ENCODE results near the gene MBP. TPM values are rescaled to one million over a fixed set of nuclear protein-coding genes. Genes with fewer than 3 reads are reported as not detected.

Gene MBP
- total and polyA plus RNA-seq, 2 donors from 2014 or later: 15.1 to 61.2 TPM

DNA sequence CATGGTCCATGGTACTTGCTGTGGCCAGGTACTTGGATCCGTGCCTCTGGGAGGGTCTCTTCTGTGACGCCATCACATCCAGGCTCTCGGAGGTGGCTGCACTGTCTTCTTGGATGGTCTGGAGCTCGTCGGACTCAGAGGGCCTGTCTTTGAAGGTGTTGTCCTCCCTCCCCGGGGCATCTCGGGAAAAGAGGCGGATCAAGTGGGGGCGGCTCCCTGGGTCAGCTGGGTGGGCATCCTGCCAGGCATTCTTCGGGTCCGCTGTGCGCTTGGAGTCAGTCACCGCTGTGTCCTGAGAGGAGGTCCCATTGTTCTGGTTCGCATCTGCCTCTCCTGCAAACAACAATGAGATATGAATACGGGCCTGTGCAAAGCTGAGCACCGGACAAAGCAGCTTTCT lies 115.6 kb downstream of the MBP start:
- peak in 1 of 5 donors; percentile 69 for DNase-seq
- Histone ChIP-seq H3K27ac (ENCODE audit: low read depth in 2 of 2, low read length in 2 of 2) (no peak overlapping the region), H3K4me1 (ENCODE audit: control insufficient read depth in 2 of 3, insufficient read depth in 2 of 3, low read depth in 1 of 3, low read length in 3 of 3) (peaks cover 0 to 3% (median 0%) of the 10 kb centered on the region in 3 donors), H3K27me3 (ENCODE audit: control insufficient read depth, insufficient read depth, low read length) (no peaks in the 10 kb centered on the region), H3K9me3 (ENCODE audit: control insufficient read depth in 2 of 3, insufficient read depth in 1 of 3, low read length in 3 of 3) (no peaks in the 10 kb centered on the region), H3K9ac (ENCODE audit: low read length in 3 of 3) (no peak overlapping the region), H3K36me3 (ENCODE audit: control insufficient read depth in 2 of 3, insufficient read depth in 3 of 3, low read length in 3 of 3) (peaks cover 0 to 16% (median 12%) of the 10 kb centered on the region in 3 donors), H3K4me3 (ENCODE audit: low read length in 3 of 3) (no peak overlapping the region)
- intact Hi-C loops (cut with DNase I): no loop called here
- FAIRE-seq: no peak
- TF ChIP-seq, protein P1, sequence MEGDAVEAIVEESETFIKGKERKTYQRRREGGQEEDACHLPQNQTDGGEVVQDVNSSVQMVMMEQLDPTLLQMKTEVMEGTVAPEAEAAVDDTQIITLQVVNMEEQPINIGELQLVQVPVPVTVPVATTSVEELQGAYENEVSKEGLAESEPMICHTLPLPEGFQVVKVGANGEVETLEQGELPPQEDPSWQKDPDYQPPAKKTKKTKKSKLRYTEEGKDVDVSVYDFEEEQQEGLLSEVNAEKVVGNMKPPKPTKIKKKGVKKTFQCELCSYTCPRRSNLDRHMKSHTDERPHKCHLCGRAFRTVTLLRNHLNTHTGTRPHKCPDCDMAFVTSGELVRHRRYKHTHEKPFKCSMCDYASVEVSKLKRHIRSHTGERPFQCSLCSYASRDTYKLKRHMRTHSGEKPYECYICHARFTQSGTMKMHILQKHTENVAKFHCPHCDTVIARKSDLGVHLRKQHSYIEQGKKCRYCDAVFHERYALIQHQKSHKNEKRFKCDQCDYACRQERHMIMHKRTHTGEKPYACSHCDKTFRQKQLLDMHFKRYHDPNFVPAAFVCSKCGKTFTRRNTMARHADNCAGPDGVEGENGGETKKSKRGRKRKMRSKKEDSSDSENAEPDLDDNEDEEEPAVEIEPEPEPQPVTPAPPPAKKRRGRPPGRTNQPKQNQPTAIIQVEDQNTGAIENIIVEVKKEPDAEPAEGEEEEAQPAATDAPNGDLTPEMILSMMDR (IDR thresholded peaks at IDR 0.05; ENCODE audit: borderline replicate concordance, extremely low read depth, insufficient read depth): no peak

DNA sequence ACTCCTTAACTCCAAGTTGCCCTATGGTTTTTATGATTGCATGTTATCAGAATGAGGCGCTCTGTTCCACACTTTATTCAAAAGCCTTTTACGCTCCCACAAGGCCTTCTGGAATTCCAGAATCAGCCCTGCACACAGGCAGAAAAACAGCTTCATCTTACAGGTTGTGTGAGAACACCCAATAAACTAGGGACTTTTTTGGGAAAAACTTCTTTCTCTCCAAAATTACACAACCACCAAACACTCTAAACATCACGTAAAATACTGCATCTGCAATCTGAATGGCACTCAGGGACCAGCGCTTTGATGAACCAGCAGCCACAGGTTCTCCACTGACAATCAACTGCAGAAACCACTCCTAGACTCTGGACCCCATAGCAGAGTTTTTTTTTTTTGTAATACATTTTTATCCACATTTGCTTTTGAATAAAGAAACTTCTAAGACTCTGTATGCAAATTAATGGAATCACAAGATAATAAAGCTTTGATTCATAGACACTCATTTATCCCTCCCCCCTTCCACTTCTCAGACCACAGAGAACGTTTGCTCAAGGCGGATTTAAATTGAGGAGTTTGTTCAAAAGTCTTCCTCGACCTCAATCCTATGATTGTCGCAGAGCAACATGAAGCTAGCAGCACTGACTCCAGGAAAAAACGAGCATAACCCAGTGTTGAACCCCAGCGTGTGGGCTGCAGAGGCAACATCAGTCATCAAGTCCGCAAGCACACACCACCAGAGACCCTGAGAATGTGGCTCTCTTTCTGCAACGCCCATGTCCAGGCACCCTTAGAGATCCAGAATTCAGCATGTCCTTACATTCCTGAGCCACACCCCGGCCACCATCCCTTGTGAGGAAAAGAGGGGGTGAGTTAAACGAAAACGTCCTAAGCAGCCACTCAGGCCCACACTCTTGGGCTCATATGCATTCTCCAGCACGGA lies 116.5 kb downstream of the MBP start:
- Histone ChIP-seq H3K27ac (ENCODE audit: low read depth in 2 of 2, low read length in 2 of 2) (no peak overlapping the region), H3K27me3 (ENCODE audit: control insufficient read depth, insufficient read depth, low read length) (no peaks in the 10 kb centered on the region), H3K36me3 (ENCODE audit: control insufficient read depth in 2 of 3, insufficient read depth in 3 of 3, low read length in 3 of 3) (peaks cover 0 to 16% (median 12%) of the 10 kb centered on the region in 3 donors), H3K9ac (ENCODE audit: low read length in 3 of 3) (no peak overlapping the region), H3K4me3 (ENCODE audit: low read length in 3 of 3) (no peak overlapping the region), H3K9me3 (ENCODE audit: control insufficient read depth in 2 of 3, insufficient read depth in 1 of 3, low read length in 3 of 3) (no peaks in the 10 kb centered on the region), H3K4me1 (ENCODE audit: control insufficient read depth in 2 of 3, insufficient read depth in 2 of 3, low read depth in 1 of 3, low read length in 3 of 3) (peaks cover 0 to 3% (median 0%) of the 10 kb centered on the region in 3 donors)
- FAIRE-seq (no peak), DNase-seq (no peak)
- TF ChIP-seq, protein P1 (IDR thresholded peaks at IDR 0.05; ENCODE audit: borderline replicate concordance, extremely low read depth, insufficient read depth): no peak
- intact Hi-C loops (cut with DNase I): no loop called here

DNA sequence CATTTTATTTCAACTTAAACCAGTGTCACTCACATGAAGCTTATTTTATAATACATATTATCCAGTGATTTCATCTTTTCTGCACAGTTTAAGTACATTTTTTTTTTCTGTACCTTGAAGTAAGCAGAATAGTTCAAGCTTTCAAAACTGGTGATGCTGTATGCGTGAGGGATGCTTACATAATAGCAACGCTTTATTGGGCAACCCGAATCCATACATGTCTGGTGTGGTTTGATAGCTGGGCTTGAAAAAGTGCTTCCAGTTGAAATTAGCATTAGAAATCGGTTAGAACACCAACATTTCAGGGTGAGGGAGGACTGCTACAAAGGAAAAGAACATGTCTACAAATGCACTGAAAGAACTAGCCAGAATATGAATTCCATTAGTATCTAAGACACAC lies 117.4 kb downstream of the MBP start:
- FAIRE-seq (no peak), DNase-seq (no peak)
- Histone ChIP-seq H3K9me3 (ENCODE audit: control insufficient read depth in 2 of 3, insufficient read depth in 1 of 3, low read length in 3 of 3) (no peaks in the 10 kb centered on the region), H3K36me3 (ENCODE audit: control insufficient read depth in 2 of 3, insufficient read depth in 3 of 3, low read length in 3 of 3) (peaks cover 0 to 12% (median 12%) of the 10 kb centered on the region in 3 donors), H3K9ac (ENCODE audit: low read length in 3 of 3) (no peak overlapping the region), H3K4me1 (ENCODE audit: control insufficient read depth in 2 of 3, insufficient read depth in 2 of 3, low read depth in 1 of 3, low read length in 3 of 3) (peaks cover 0 to 3% (median 0%) of the 10 kb centered on the region in 3 donors), H3K27ac (ENCODE audit: low read depth in 2 of 2, low read length in 2 of 2) (no peak overlapping the region), H3K4me3 (ENCODE audit: low read length in 3 of 3) (no peak overlapping the region), H3K27me3 (ENCODE audit: control insufficient read depth, insufficient read depth, low read length) (no peaks in the 10 kb centered on the region)
- intact Hi-C loops (cut with DNase I): no loop called here
- TF ChIP-seq, protein P1 (IDR thresholded peaks at IDR 0.05; ENCODE audit: borderline replicate concordance, extremely low read depth, insufficient read depth): no peak
